HG03045 (cell line): ENCODE results near the gene LUC7L2.
"Not testable (repeated sequence)": the region's sequence is repeated elsewhere in the genome, so short reads cannot be mapped to it uniquely, and the experiment has no call there.

Experiments used
- ATAC-seq: cut with Tn5 transposase; IDR thresholded peaks from one replicate; pipeline ENCODE4 v1.9.1; 2021; ENCODE audit warnings: mild to moderate bottlenecking, moderate library complexity; ENCODE audit not compliant: unreplicated experiment

LUC7L2 gene

GRCh38 chr7:139393621-139394211 is 34.0 kb downstream of the LUC7L2 start:
- no peak for ATAC-seq

- no peak for ATAC-seq
Measured at GRCh38 chr7:139394540-139394939, 34.8 kb downstream of the LUC7L2 start.

- no peak for ATAC-seq
Measured at GRCh38 chr7:139396323-139396951, 36.7 kb downstream of the LUC7L2 start.

- no peak for ATAC-seq
Measured at GRCh38 chr7:139397192-139397591, 37.5 kb downstream of the LUC7L2 start.

- ATAC-seq: no peak
Measured at GRCh38 chr7:139403601-139404000, 43.9 kb downstream of the LUC7L2 start.

- no peak for ATAC-seq
Measured at GRCh38 chr7:139407555-139407954, 47.9 kb downstream of the LUC7L2 start.

GRCh38 chr7:139414743-139415402 is 55.2 kb downstream of the LUC7L2 start:
- ATAC-seq: not testable (repeated sequence)

- ATAC-seq: no peak
Measured at GRCh38 chr7:139416405-139416804, 56.7 kb downstream of the LUC7L2 start.

GRCh38 chr7:139417478-139417877 is 57.8 kb downstream of the LUC7L2 start:
- no peak for ATAC-seq

- no peak for ATAC-seq
Measured at GRCh38 chr7:139421123-139421522, 61.4 kb downstream of the LUC7L2 start.

- ATAC-seq: no peak
Measured at GRCh38 chr7:139422126-139422525, 62.4 kb downstream of the LUC7L2 start.

GRCh38 chr7:139423091-139423490 is 63.4 kb downstream of the LUC7L2 start:
- no peak for ATAC-seq

GRCh38 chr7:139424004-139424403 is 64.3 kb downstream of the LUC7L2 start:
- no peak for ATAC-seq

- not testable (repeated sequence) for ATAC-seq
Measured at GRCh38 chr7:139425701-139426100, 66.0 kb downstream of the LUC7L2 start.

GRCh38 chr7:139426258-139427028 is 66.7 kb downstream of the LUC7L2 start:
- no peak for ATAC-seq

GRCh38 chr7:139427029-139427420 is 67.3 kb downstream of the LUC7L2 start:
- ATAC-seq: no peak

- ATAC-seq: no peak
Measured at GRCh38 chr7:139427788-139428187, 68.1 kb downstream of the LUC7L2 start.

GRCh38 chr7:139429735-139430134 is 70.0 kb downstream of the LUC7L2 start:
- not testable (repeated sequence) for ATAC-seq

- ATAC-seq: no peak
Measured at GRCh38 chr7:139430443-139430842, 70.7 kb downstream of the LUC7L2 start.

- no peak for ATAC-seq
Measured at GRCh38 chr7:139431010-139431409, 71.3 kb downstream of the LUC7L2 start.

GRCh38 chr7:139431459-139431858 is 71.8 kb downstream of the LUC7L2 start:
- no peak for ATAC-seq

GRCh38 chr7:139436806-139437205 is 77.1 kb downstream of the LUC7L2 start:
- ATAC-seq: no peak
